ENCODE results near the gene RAB31.
A peak's percentile ranks its signal among the peaks of the same experiment; 100 is the strongest.

Gene RAB31

GRCh38 chr18:9708057-9708433 is at the start of gene RAB31:
RAB31 (plus strand) TSS chr18:9708301; CDS start chr18:9708406, 105 bp downstream.
- H3K27me3 ChIP-seq (ENCODE audit: control insufficient read depth, insufficient read depth, low read length): no peaks in the 10 kb centered on the region

GRCh38 chr18:9659499-9660375 is 48.4 kb upstream of the RAB31 start:
- H3K9ac ChIP-seq: no peak overlapping the region
- no peak overlapping the region for H3K4me3 ChIP-seq (ENCODE audit: low read depth, low read length)
- H3K36me3 ChIP-seq (ENCODE audit: control insufficient read depth, insufficient read depth, low read length): no peaks in the 10 kb centered on the region
- H3K27me3 ChIP-seq (ENCODE audit: control insufficient read depth, insufficient read depth, low read length): no peaks in the 10 kb centered on the region
- H3K27ac ChIP-seq: no peak overlapping the region
- H3K79me2 ChIP-seq: no peaks in the 10 kb centered on the region
- H2AFZ ChIP-seq: no peak overlapping the region
- no peaks in the 10 kb centered on the region for H3K4me1 ChIP-seq
- no peaks in the 10 kb centered on the region for H3K9me3 ChIP-seq (ENCODE audit: control insufficient read depth, low read length)
- TF ChIP-seq CTCF (IDR thresholded peaks at IDR 0.05): no peak
- H3K4me2 ChIP-seq (ENCODE audit: low read length): no peak overlapping the region

More at GRCh38 chr18:9708057-9708433, at the start of gene RAB31:
- H3K36me3 ChIP-seq (ENCODE audit: control insufficient read depth, insufficient read depth, low read length): no peaks in the 10 kb centered on the region
- H2AFZ ChIP-seq: peak within 1 kb of the TSS; percentile 94
- H3K9ac ChIP-seq: no peak within 1 kb of the TSS
- H3K4me3 ChIP-seq (ENCODE audit: low read depth, low read length): peak within 1 kb of the TSS; percentile 52
- peak within 1 kb of the TSS; percentile 93 for H3K4me2 ChIP-seq (ENCODE audit: low read length)
- H3K4me1 ChIP-seq: no peaks in the 10 kb centered on the region
- H3K79me2 ChIP-seq: no peaks in the 10 kb centered on the region
- no peaks in the 10 kb centered on the region for H3K9me3 ChIP-seq (ENCODE audit: control insufficient read depth, low read length)
- peak within 1 kb of the TSS; percentile 80 for H3K27ac ChIP-seq
- no peak for TF ChIP-seq CTCF (IDR thresholded peaks at IDR 0.05)

- Histone ChIP-seq H3K4me2 (ENCODE audit: low read length) (no peak overlapping the region), H3K36me3 (ENCODE audit: control insufficient read depth, insufficient read depth, low read length) (no peaks in the 10 kb centered on the region), H3K79me2 (no peaks in the 10 kb centered on the region), H2AFZ (no peak overlapping the region), H3K4me1 (no peaks in the 10 kb centered on the region), H3K27me3 (ENCODE audit: control insufficient read depth, insufficient read depth, low read length) (no peaks in the 10 kb centered on the region), H3K27ac (no peak overlapping the region), H3K4me3 (ENCODE audit: low read depth, low read length) (no peak overlapping the region), H3K9me3 (ENCODE audit: control insufficient read depth, low read length) (no peaks in the 10 kb centered on the region), H3K9ac (no peak overlapping the region)
- no peak for TF ChIP-seq CTCF (IDR thresholded peaks at IDR 0.05)
Measured at GRCh38 chr18:9661564-9661963, 46.5 kb upstream of the RAB31 start.

- no peak overlapping the region for H3K4me2 ChIP-seq (ENCODE audit: low read length)
- no peak overlapping the region for H2AFZ ChIP-seq
- no peak for TF ChIP-seq CTCF (IDR thresholded peaks at IDR 0.05)
- H3K4me3 ChIP-seq (ENCODE audit: low read depth, low read length): no peak overlapping the region
- H3K27me3 ChIP-seq (ENCODE audit: control insufficient read depth, insufficient read depth, low read length): no peaks in the 10 kb centered on the region
- H3K27ac ChIP-seq: no peak overlapping the region
- no peaks in the 10 kb centered on the region for H3K9me3 ChIP-seq (ENCODE audit: control insufficient read depth, low read length)
- no peaks in the 10 kb centered on the region for H3K36me3 ChIP-seq (ENCODE audit: control insufficient read depth, insufficient read depth, low read length)
- no peaks in the 10 kb centered on the region for H3K79me2 ChIP-seq
- no peaks in the 10 kb centered on the region for H3K4me1 ChIP-seq
- no peak overlapping the region for H3K9ac ChIP-seq
Measured at GRCh38 chr18:9663377-9663776, 44.7 kb upstream of the RAB31 start.

GRCh38 chr18:9665314-9665713 is 42.8 kb upstream of the RAB31 start:
- no peak overlapping the region for H3K4me3 ChIP-seq (ENCODE audit: low read depth, low read length)
- no peak overlapping the region for H2AFZ ChIP-seq
- H3K79me2 ChIP-seq: no peaks in the 10 kb centered on the region
- no peak overlapping the region for H3K27ac ChIP-seq
- TF ChIP-seq CTCF (IDR thresholded peaks at IDR 0.05): no peak
- no peaks in the 10 kb centered on the region for H3K36me3 ChIP-seq (ENCODE audit: control insufficient read depth, insufficient read depth, low read length)
- H3K4me1 ChIP-seq: no peaks in the 10 kb centered on the region
- no peaks in the 10 kb centered on the region for H3K27me3 ChIP-seq (ENCODE audit: control insufficient read depth, insufficient read depth, low read length)
- no peaks in the 10 kb centered on the region for H3K9me3 ChIP-seq (ENCODE audit: control insufficient read depth, low read length)
- H3K9ac ChIP-seq: no peak overlapping the region
- H3K4me2 ChIP-seq (ENCODE audit: low read length): no peak overlapping the region
